GM23338 (cell line): Measurements from ENCODE around the gene IFNE.

Experiments used
- CREB1 ChIP-seq: fragments of 250-450 bp; sonication (Bioruptor Pico); IDR thresholded peaks from 2 replicates; pipeline ENCODE4 v1.5.0; 2020; ENCODE audit warnings: low read depth, mild to moderate bottlenecking, moderate library complexity
- CTCF ChIP-seq, 2 experiments: fragments of 200-600 bp in 1 of 2; sonication (generic) in 1 of 2; conservative IDR thresholded peaks; 2 replicates each; pipeline versions ENCODE4 v1.5.1 to v1.6.1; 2016 to 2017; ENCODE audit warnings: antibody characterized with exemption in 2 of 2, low read depth in 2 of 2, mild to moderate bottlenecking in 2 of 2, moderate library complexity in 1 of 2
- ETS1 ChIP-seq: IDR thresholded peaks from 2 replicates; pipeline ENCODE4 v1.6.1; 2016; ENCODE audit warnings: antibody characterized with exemption
- EZH2 ChIP-seq: fragments of 200-600 bp; sonication (generic); IDR thresholded peaks from one replicate; pipeline ENCODE4 v1.8.0; 2017; ENCODE audit warnings: antibody characterized with exemption, mild to moderate bottlenecking, low read depth; ENCODE audit not compliant: unreplicated experiment
- EZH2phosphoT487 ChIP-seq: fragments of 200-600 bp; sonication (generic); IDR thresholded peaks from one replicate; pipeline ENCODE4 v1.8.1; 2018; ENCODE audit warnings: antibody characterized with exemption; ENCODE audit not compliant: unreplicated experiment
- NANOG ChIP-seq: IDR thresholded peaks from 2 replicates; pipeline ENCODE4 v1.6.1; 2016; ENCODE audit warnings: antibody characterized with exemption, borderline replicate concordance
- POLR2AphosphoS5 ChIP-seq: IDR thresholded peaks from 2 replicates; pipeline ENCODE4 v1.6.1; 2016; ENCODE audit warnings: antibody characterized with exemption, low read depth
- REST ChIP-seq: IDR thresholded peaks from one replicate; pipeline ENCODE4 v1.6.1; 2018; ENCODE audit warnings: antibody characterized with exemption; ENCODE audit not compliant: unreplicated experiment
- STAT1 ChIP-seq: IDR thresholded peaks from one replicate; pipeline ENCODE4 v1.6.1; 2016; ENCODE audit warnings: antibody characterized with exemption; ENCODE audit not compliant: unreplicated experiment
- ZNF331 ChIP-seq: fragments of 250-450 bp; sonication (Bioruptor Pico); IDR thresholded peaks from 2 replicates; pipeline ENCODE4 v1.5.0; 2020; ENCODE audit warnings: low read depth, mild to moderate bottlenecking, moderate library complexity
- ZNF462 ChIP-seq: fragments of 250-450 bp; sonication (Bioruptor Pico); IDR thresholded peaks from 2 replicates; pipeline ENCODE4 v1.5.0; 2020; ENCODE audit warnings: mild to moderate bottlenecking, moderate library complexity

- TF ChIP-seq CTCF (conservative IDR thresholded peaks at IDR 0.05; ENCODE audit: low read depth in 2 of 2) = no peak
- TF ChIP-seq POLR2AphosphoS5 = no peak
- no peak for TF ChIP-seq EZH2phosphoT487
- no peak for TF ChIP-seq EZH2
- TF ChIP-seq ETS1 = no peak
- no peak for TF ChIP-seq REST
- TF ChIP-seq CREB1 (CRISPR knock-in tag) = no peak
- no peak for TF ChIP-seq NANOG
- no peak for TF ChIP-seq STAT1
- no peak for TF ChIP-seq ZNF462 (CRISPR knock-in tag)
- no peak for TF ChIP-seq ZNF331
These were observed 34.7 kb upstream of the IFNE start for GRCh38 chr9:21516796-21517195.
